ENCODE results near the gene PIK3CA. TPM values are rescaled to one million over a fixed set of nuclear protein-coding genes. Genes with fewer than 3 reads are reported as not detected.
"Not testable (repeated sequence)": the region's sequence is repeated elsewhere in the genome, so short reads cannot be mapped to it uniquely, and the experiment has no call there.

The PIK3CA gene
- total and polyA plus RNA-seq, 10 donors, result 4.9 to 40.2 (median 30.9) TPM

DNA sequence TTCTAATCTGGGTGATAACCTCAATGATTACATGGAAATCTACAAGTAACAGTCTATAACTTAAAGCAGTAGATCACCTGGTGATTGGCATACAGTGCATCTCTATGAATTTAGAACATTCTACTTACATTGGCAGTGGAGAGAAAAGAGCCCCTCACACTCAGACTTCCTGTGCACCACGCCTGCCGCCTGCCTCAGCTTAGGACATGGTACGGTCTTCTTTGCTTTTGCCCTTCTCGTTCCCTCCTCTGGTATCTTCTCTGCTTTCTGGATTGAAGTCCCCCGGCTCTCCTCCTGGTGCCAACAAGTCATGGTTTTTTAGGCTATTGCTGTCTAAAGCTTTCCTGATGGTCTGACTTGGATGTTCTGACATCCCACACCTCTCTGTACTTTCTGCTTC lies 110.7 kb downstream of the PIK3CA start:
- DNase-seq, result no peak
- TF ChIP-seq CTCF (IDR thresholded peaks at IDR 0.05 in 8 of 11, conservative IDR thresholded peaks at IDR 0.05 in 3 of 11), result no peak
- no peak for TF ChIP-seq POLR2A (IDR thresholded peaks at IDR 0.05)
- TF ChIP-seq POLR2AphosphoS5 (IDR thresholded peaks at IDR 0.05), result no peak
- 77 to 86% (median 82%) methylated on average over 5 of the region's 5 CpGs for WGBS, 5 donors
- Histone ChIP-seq H3K4me3 (no peak overlapping the region), H3K4me1 (peaks cover 0 to 9% (median 7%) of the 10 kb centered on the region in 6 donors), H3K9me3 (peaks cover 0 to 51% (median 40%) of the 10 kb centered on the region in 8 donors), H3K27ac (no peak overlapping the region), H3K27me3 (replicated peaks in 1 of 7) (no peaks in the 10 kb centered on the region), H3K36me3 (no peaks in the 10 kb centered on the region)
- intact Hi-C loops (cut with DNase I; ENCODE audit: low total_unique reads), result no loop called here

GRCh38 chr3:179259959-179260756 lies 112.0 kb downstream of the PIK3CA start:
- H3K27me3 ChIP-seq (replicated peaks in 1 of 7); intact Hi-C loops (cut with DNase I; ENCODE audit: low total_unique reads); DNase-seq; H3K27ac ChIP-seq; H3K36me3 ChIP-seq: not testable (repeated sequence)
- Histone ChIP-seq H3K4me3 (peak overlapping the region in 1 of 8 donors; percentile 80), H3K4me1 (peaks cover 0 to 11% (median 7%) of the 10 kb centered on the region in 6 donors), H3K9me3 (peaks cover 0 to 51% (median 40%) of the 10 kb centered on the region in 8 donors)
- 93 to 98% (median 94%) methylated on average over 9 of the region's 9 CpGs for WGBS, 5 donors

DNA sequence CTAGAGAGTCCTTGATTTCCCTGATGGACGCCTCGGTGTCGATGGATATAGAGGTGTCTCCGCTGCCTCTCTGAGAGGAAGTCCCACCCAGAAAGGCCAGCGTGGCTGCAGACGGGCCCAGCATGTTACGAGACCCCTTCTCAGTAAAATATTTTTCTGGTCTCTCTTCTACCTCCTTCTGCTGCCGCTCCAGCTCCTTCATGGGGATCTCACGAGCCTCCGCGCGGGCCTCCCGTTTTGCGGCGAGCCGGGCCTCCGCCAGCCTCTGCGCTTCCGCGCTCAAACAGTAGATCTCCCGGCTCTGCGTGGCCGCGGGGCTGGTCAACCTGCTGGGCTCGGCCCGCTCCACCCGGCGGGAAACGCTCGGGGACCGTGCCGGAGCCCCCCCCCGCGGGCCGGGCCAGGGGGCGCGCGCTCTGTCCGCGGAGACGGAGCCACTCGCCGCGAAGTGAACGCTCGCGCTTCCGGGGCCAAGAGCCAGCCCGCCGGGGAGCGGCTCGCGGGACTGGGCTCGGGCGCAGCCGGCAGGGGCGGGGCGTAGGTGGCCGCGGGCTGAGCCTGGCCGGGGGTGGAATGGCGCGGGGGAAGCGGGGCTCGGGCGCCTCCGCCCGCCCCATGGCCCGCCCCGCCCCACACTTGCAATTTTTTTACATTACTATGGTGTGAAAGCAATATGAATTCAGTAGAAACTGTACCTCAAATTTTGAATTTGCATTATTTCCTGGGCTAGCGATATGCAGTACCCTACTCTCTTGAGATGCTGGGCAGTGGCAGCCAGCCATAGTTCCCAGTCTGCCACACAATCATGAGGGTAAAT lies 113.0 kb downstream of the PIK3CA start:
- intact Hi-C loops (cut with DNase I; ENCODE audit: low total_unique reads), result no loop called here
- DNase-seq, result peak; percentile 95
- no peaks in the 10 kb centered on the region for H3K27me3 ChIP-seq (replicated peaks in 1 of 7)
- TF ChIP-seq POLR2AphosphoS5 (IDR thresholded peaks at IDR 0.05) (peak; percentile 63 to 71 (median 65)), POLR2A (IDR thresholded peaks at IDR 0.05) (no peak), CTCF (IDR thresholded peaks at IDR 0.05 in 8 of 11, conservative IDR thresholded peaks at IDR 0.05 in 3 of 11) (no peak)
- peaks cover 0 to 21% (median 9%) of the 10 kb centered on the region in 6 donors for H3K4me1 ChIP-seq
- no peaks in the 10 kb centered on the region for H3K36me3 ChIP-seq
- H3K4me3 ChIP-seq, result peak overlapping the region; percentile 16 to 80 (median 50)
- H3K9me3 ChIP-seq, result peaks cover 0 to 51% (median 40%) of the 10 kb centered on the region in 8 donors
- WGBS, 5 donors, result 8 to 33% (median 15%) methylated on average over 38 to 71 of the region's 71 CpGs
- peak overlapping the region; percentile 31 to 86 (median 76) for H3K27ac ChIP-seq

GRCh38 chr3:179263134-179263533 lies 115.0 kb downstream of the PIK3CA start:
- WGBS, 5 donors, result 93 to 98% (median 98%) methylated on average over 28 to 29 of the region's 29 CpGs
- DNase-seq, result peak; percentile 77
- Histone ChIP-seq H3K27me3 (replicated peaks in 1 of 7) (no peaks in the 10 kb centered on the region), H3K4me3 (no peak overlapping the region), H3K36me3 (no peaks in the 10 kb centered on the region), H3K27ac (no peak overlapping the region), H3K4me1 (peaks cover 6 to 40% (median 25%) of the 10 kb centered on the region in 6 donors), H3K9me3 (peaks cover 0 to 43% (median 33%) of the 10 kb centered on the region in 8 donors)
- intact Hi-C loops (cut with DNase I; ENCODE audit: low total_unique reads), result no loop called here
- TF ChIP-seq CTCF (IDR thresholded peaks at IDR 0.05 in 8 of 11, conservative IDR thresholded peaks at IDR 0.05 in 3 of 11) (no peak), POLR2AphosphoS5 (IDR thresholded peaks at IDR 0.05) (no peak), POLR2A (IDR thresholded peaks at IDR 0.05) (no peak)

All from spleen (tissue), 11 donors.